ENCODE results near the gene VTI1A. TPM values are rescaled to one million over a fixed set of nuclear protein-coding genes. Genes with fewer than 3 reads are reported as not detected.

Gene VTI1A
- total and polyA plus RNA-seq, 2 of the 4 experiments (the other 2 are of a cell fraction) = 9.7 to 24.9 TPM

- Histone ChIP-seq H3K4me1 (ENCODE audit: control insufficient read depth, insufficient read depth, low read length) (no peaks in the 10 kb centered on the region), H4K91ac (ENCODE audit: insufficient read depth, low read depth, low read length) (no peak overlapping the region), H3K23ac (ENCODE audit: low read depth, low read length) (no peak overlapping the region), H3K4me3 (ENCODE audit: insufficient read depth, low read depth, low read length) (no peak overlapping the region), H2BK5ac (ENCODE audit: low read depth, low read length, poor library complexity, severe bottlenecking) (no peak overlapping the region), H2AFZ (replicated peaks; ENCODE audit: low read length, poor library complexity) (no peak overlapping the region), H2BK15ac (ENCODE audit: low read depth, low read length) (no peak overlapping the region), H3K4me2 (ENCODE audit: low read depth, low read length) (no peak overlapping the region), H3K14ac (replicated peaks; ENCODE audit: low read depth, low read length) (no peak overlapping the region), H4K8ac (ENCODE audit: low read depth in 2 of 2, low read length in 2 of 2) (no peak overlapping the region), H3K36me3 (ENCODE audit: control insufficient read depth, insufficient read depth, low read length) (no peaks in the 10 kb centered on the region), H3K9me1 (ENCODE audit: insufficient read depth, low read length) (no peaks in the 10 kb centered on the region), H3K9ac (ENCODE audit: low read depth, low read length) (no peak overlapping the region), H2BK20ac (ENCODE audit: low read depth, low read length) (no peak overlapping the region), H2AK9ac (replicated peaks; ENCODE audit: low read depth, low read length, poor library complexity) (no peak overlapping the region), H3K9me3 (ENCODE audit: control insufficient read depth, insufficient read depth, low read length) (peaks cover 19% of the 10 kb centered on the region), H2AK5ac (ENCODE audit: low read depth, low read length) (no peak overlapping the region), H4K5ac (ENCODE audit: low read depth, low read length) (no peak overlapping the region), H3K27me3 (ENCODE audit: control insufficient read depth, insufficient read depth, low read length) (peaks cover 4% of the 10 kb centered on the region), H3K4ac (ENCODE audit: low read depth, low read length) (no peak overlapping the region), H3K18ac (ENCODE audit: low read depth, low read length) (no peak overlapping the region), H3K56ac (ENCODE audit: extremely low read depth, insufficient read depth, low read length) (no peak overlapping the region), H3K27ac (ENCODE audit: insufficient read depth, low read length) (no peak overlapping the region), H3K79me1 (ENCODE audit: low read depth in 1 of 2, low read length in 2 of 2) (no peaks in the 10 kb centered on the region), H2BK120ac (ENCODE audit: low read depth, low read length) (no peak overlapping the region), H4K20me1 (ENCODE audit: insufficient read depth, low read length) (no peaks in the 10 kb centered on the region)
- TF ChIP-seq RAD21 (IDR thresholded peaks at IDR 0.05; ENCODE audit: low read length) (no peak), POLR2A (IDR thresholded peaks at IDR 0.05; ENCODE audit: low read depth, low read length) (no peak), USF2 (IDR thresholded peaks at IDR 0.05; ENCODE audit: low read depth, low read length) (no peak), MAZ (IDR thresholded peaks at IDR 0.05; ENCODE audit: borderline replicate concordance, low read depth, low read length) (no peak), SMC3 (IDR thresholded peaks at IDR 0.05; ENCODE audit: low read depth, low read length) (no peak), CEBPB (IDR thresholded peaks at IDR 0.05; ENCODE audit: low read depth, low read length) (no peak)
- no CpG with 5 or more reads among the region's 6 CpGs for WGBS, 2 experiments (ENCODE audit: extremely low coverage in 2 of 2, insufficient read length in 1 of 2)
- no TSS peak for BruUV-seq (replicated peaks)
- CTCF ChIA-PET = no interaction called here
- POLR2A ChIA-PET (ENCODE audit: unreplicated experiment) = no interaction called here
- intact Hi-C loops (cut with micrococcal nuclease) (no loop called here), in situ Hi-C loops (cut with MboI; ENCODE audit: low sequenced_read_pairs) (no loop called here), dilution Hi-C loops (cut with HindIII; ENCODE audit: low sequenced_read_pairs, unreplicated experiment) (no loop called here)
- no peak for ATAC-seq (ENCODE audit: low read depth)
- DNase-seq = no peak
Observed at GRCh38 chr10:112849546-112849945, 402.5 kb downstream of the VTI1A start.

Data from IMR-90 (cell line).